ENCODE results near the gene SFXN4.
"Not testable (repeated sequence)": the region's sequence is repeated elsewhere in the genome, so short reads cannot be mapped to it uniquely, and the experiment has no call there.

The SFXN4 gene

GRCh38 chr10:119116326-119116951 is 49.1 kb downstream of the SFXN4 start:
- H3K4me3 ChIP-seq (ENCODE audit: low read depth, low read length), result no peak overlapping the region
- TF ChIP-seq CTCF (IDR thresholded peaks at IDR 0.05; ENCODE audit: borderline replicate concordance, insufficient read depth, low read depth, low read length), result no peak

GRCh38 chr10:119115926-119116325 is 49.6 kb downstream of the SFXN4 start:
- no peak overlapping the region for H3K4me3 ChIP-seq (ENCODE audit: low read depth, low read length)
- TF ChIP-seq CTCF (IDR thresholded peaks at IDR 0.05; ENCODE audit: borderline replicate concordance, insufficient read depth, low read depth, low read length), result no peak

GRCh38 chr10:119113751-119114732 is 51.5 kb downstream of the SFXN4 start:
- H3K4me3 ChIP-seq (ENCODE audit: low read depth, low read length), result no peak overlapping the region
- TF ChIP-seq CTCF (IDR thresholded peaks at IDR 0.05; ENCODE audit: borderline replicate concordance, insufficient read depth, low read depth, low read length), result no peak

- TF ChIP-seq CTCF (IDR thresholded peaks at IDR 0.05; ENCODE audit: borderline replicate concordance, insufficient read depth, low read depth, low read length), result no peak
- no peak overlapping the region for H3K4me3 ChIP-seq (ENCODE audit: low read depth, low read length)
Observed at GRCh38 chr10:119112056-119112455, 53.5 kb downstream of the SFXN4 start.

- H3K4me3 ChIP-seq (ENCODE audit: low read depth, low read length), result not testable (repeated sequence)
Observed at GRCh38 chr10:119107771-119108170, 57.7 kb downstream of the SFXN4 start.

GRCh38 chr10:119107106-119107505 is 58.4 kb downstream of the SFXN4 start:
- not testable (repeated sequence) for H3K4me3 ChIP-seq (ENCODE audit: low read depth, low read length)

GRCh38 chr10:119105899-119106298 is 59.6 kb downstream of the SFXN4 start:
- H3K4me3 ChIP-seq (ENCODE audit: low read depth, low read length), result not testable (repeated sequence)

GRCh38 chr10:119105155-119105554 is 60.4 kb downstream of the SFXN4 start:
- H3K4me3 ChIP-seq (ENCODE audit: low read depth, low read length), result peak overlapping the region; percentile 88
- TF ChIP-seq CTCF (IDR thresholded peaks at IDR 0.05; ENCODE audit: borderline replicate concordance, insufficient read depth, low read depth, low read length), result no peak
